K562 (cell line): ENCODE data around the gene CLIC5.

Experiments
- CBX1 ChIP-seq: sonication (generic); IDR thresholded peaks from 2 replicates; pipeline ENCODE4 v1.6.1; 2016; ENCODE audit warnings: antibody characterized with exemption, low read depth, mild to moderate bottlenecking
- CEBPZ ChIP-seq: fragments of 150-350 bp; IDR thresholded peaks from 2 replicates; pipeline ENCODE4 v1.6.1; 2014; ENCODE audit warnings: low read depth, mild to moderate bottlenecking, low read length, borderline replicate concordance
- CTCF ChIP-seq, 3 experiments: IDR thresholded peaks in 2 of 3; conservative IDR thresholded peaks in 1 of 3; 2 replicates each; pipeline ENCODE4 v1.5.1; 2011 to 2012; ENCODE audit warnings: low read length in 3 of 3, mild to moderate bottlenecking in 3 of 3, control low read depth in 2 of 3, improper control_type of control experiment in 1 of 3, inconsistent platforms in 1 of 3, low read depth in 1 of 3, mixed read lengths in 1 of 3, moderate library complexity in 1 of 3; ENCODE audit not compliant: insufficient read depth in 2 of 3
- ELF1 ChIP-seq: fragments of 200-800 bp; sonication (Bioruptor generic); IDR thresholded peaks from 2 replicates; pipeline ENCODE4 v1.6.1; 2016; ENCODE audit warnings: missing genetic modification characterization, missing compliant biosample characterization
- GATAD2A ChIP-seq: fragments of 450-650 bp; IDR thresholded peaks from 2 replicates; pipeline ENCODE4 v1.6.1; 2017
- MAFG ChIP-seq: fragments of 450-650 bp; conservative IDR thresholded peaks from 2 replicates; pipeline ENCODE4 v1.6.1; 2016; ENCODE audit warnings: missing genetic modification characterization, missing compliant biosample characterization
- MYNN ChIP-seq, 2 experiments: sonication (generic); formaldehyde crosslinking in 1 of 2; IDR thresholded peaks; 2 replicates each; pipeline versions ENCODE4 v1.5.0 to v1.6.1; 2016 to 2020; ENCODE audit warnings: antibody characterized with exemption in 1 of 2, missing genetic modification reagents in 1 of 2
- NFXL1 ChIP-seq: fragments of 450-650 bp; formaldehyde crosslinking; IDR thresholded peaks from 2 replicates; pipeline ENCODE4 v1.4.0; 2021; ENCODE audit warnings: mild to moderate bottlenecking
- NFYB ChIP-seq: IDR thresholded peaks from 2 replicates; pipeline ENCODE4 v1.6.1; 2011; ENCODE audit warnings: mild to moderate bottlenecking, moderate library complexity; ENCODE audit not compliant: insufficient read length; ENCODE audit errors: extremely low read depth
- POU5F1 ChIP-seq: fragments of 150-350 bp; IDR thresholded peaks from 2 replicates; pipeline ENCODE4 v1.6.1; 2014; ENCODE audit warnings: borderline replicate concordance, low read length, low read depth, mild to moderate bottlenecking; ENCODE audit not compliant: partially characterized antibody
- RBFOX2 ChIP-seq: fragments of 200-400 bp; formaldehyde crosslinking; IDR thresholded peaks from 2 replicates; pipeline ENCODE4 v1.6.1; 2017; ENCODE audit warnings: low read depth, mild to moderate bottlenecking, low read length, moderate library complexity
- ZNF12 ChIP-seq: sonication (generic); formaldehyde crosslinking; IDR thresholded peaks from 2 replicates; pipeline ENCODE4 v1.4.0; 2020; ENCODE audit warnings: mild to moderate bottlenecking, missing genetic modification reagents
- ZNF134 ChIP-seq: fragments of 250-450 bp; sonication (Bioruptor Pico); conservative IDR thresholded peaks from 2 replicates; pipeline ENCODE4 v1.4.0; 2020
- ZNF592 ChIP-seq: fragments of 450-650 bp; IDR thresholded peaks from 2 replicates; pipeline ENCODE4 v1.6.1; 2017; ENCODE audit warnings: antibody characterized with exemption, mild to moderate bottlenecking

- no peak for TF ChIP-seq MYNN (IDR thresholded peaks at IDR 0.05)
- no peak for TF ChIP-seq MYNN (CRISPR knock-in tag; IDR thresholded peaks at IDR 0.05)
- no peak for TF ChIP-seq NFYB
- TF ChIP-seq CEBPZ = no peak
- TF ChIP-seq NFXL1 = no peak
- no peak for TF ChIP-seq RBFOX2
- TF ChIP-seq CTCF (IDR thresholded peaks at IDR 0.05 in 2 of 3, conservative IDR thresholded peaks at IDR 0.05 in 1 of 3; ENCODE audit: insufficient read depth in 2 of 3, low read depth in 1 of 3, low read length in 3 of 3) = no peak
- no peak for TF ChIP-seq ELF1
- TF ChIP-seq ZNF592 = no peak
- TF ChIP-seq CBX1 = no peak
- TF ChIP-seq ZNF134 (CRISPR knock-in tag) = no peak
- TF ChIP-seq ZNF12 (CRISPR knock-in tag) = no peak
- TF ChIP-seq GATAD2A = no peak
- TF ChIP-seq POU5F1 = no peak
- TF ChIP-seq MAFG (tag) = no peak
These were observed 14.8 kb downstream of the CLIC5 start for GRCh38 chr6:46000905-46001304.
